Non-pigmented ciliary epithelial cell (primary cell): ENCODE measurements around the gene TMEM205.
"Not testable (repeated sequence)": the region's sequence is repeated elsewhere in the genome, so short reads cannot be mapped to it uniquely, and the experiment has no call there.

Source experiments
- DNase-seq: peaks from one replicate; pipeline ENCODE4 v3.0.0-alpha.2; 2010; ENCODE audit warnings: low read depth

Gene TMEM205

GRCh38 chr19:11373166-11373884, 27.3 kb upstream of the TMEM205 start:
- no peak for DNase-seq

GRCh38 chr19:11370744-11371143, 24.7 kb upstream of the TMEM205 start:
- DNase-seq: no peak

GRCh38 chr19:11367528-11367927, 21.5 kb upstream of the TMEM205 start:
- no peak for DNase-seq

GRCh38 chr19:11365557-11366117, 19.6 kb upstream of the TMEM205 start:
- no peak for DNase-seq

GRCh38 chr19:11364935-11365334, 18.9 kb upstream of the TMEM205 start:
- DNase-seq: no peak

GRCh38 chr19:11364296-11364904, 18.3 kb upstream of the TMEM205 start:
- DNase-seq: no peak

GRCh38 chr19:11363881-11364280, 17.8 kb upstream of the TMEM205 start:
- DNase-seq: no peak

- no peak for DNase-seq
These were observed 16.0 kb upstream of the TMEM205 start for GRCh38 chr19:11361771-11362731.

GRCh38 chr19:11361037-11361770, 15.1 kb upstream of the TMEM205 start:
- no peak for DNase-seq

- DNase-seq: no peak
These were observed 13.4 kb upstream of the TMEM205 start for GRCh38 chr19:11359421-11359820.

GRCh38 chr19:11356676-11357550, 10.8 kb upstream of the TMEM205 start:
- DNase-seq: no peak

GRCh38 chr19:11356074-11356397, 10.0 kb upstream of the TMEM205 start:
- DNase-seq: no peak

GRCh38 chr19:11355160-11356073, 9.3 kb upstream of the TMEM205 start, which contains the start of gene PLPPR2:
TSS of gene PLPPR2 (plus strand) at chr19:11355432. CDS start at chr19:11357674, 2,242 bp downstream.
- DNase-seq: no peak

- DNase-seq: not testable (repeated sequence)
These were observed 8.0 kb upstream of the TMEM205 start for GRCh38 chr19:11354102-11354501.

- DNase-seq: no peak
These were observed 3.1 kb upstream of the TMEM205 start for GRCh38 chr19:11349171-11349570.

GRCh38 chr19:11347546-11348039, 1.5 kb upstream of the TMEM205 start:
- DNase-seq: no peak

- no peak for DNase-seq
These were observed 805 bp downstream of the TMEM205 start for GRCh38 chr19:11345122-11345803.

- DNase-seq: no peak
These were observed 3.6 kb downstream of the TMEM205 start for GRCh38 chr19:11342429-11342828.

GRCh38 chr19:11340099-11340467, 6.0 kb downstream of the TMEM205 start:
- DNase-seq: not testable (repeated sequence)
